C4-2B (cell line): ENCODE results near the gene ZNF91.
A peak's percentile ranks its signal among the peaks of the same experiment; 100 is the strongest.

Source experiments
- CTCF ChIP-seq: fragments of 450-650 bp; conservative IDR thresholded peaks from 2 replicates; pipeline ENCODE4 v1.5.1; 2017; ENCODE audit warnings: mild to moderate bottlenecking
- ZFX ChIP-seq: fragments of 450-650 bp; IDR thresholded peaks from 2 replicates; pipeline ENCODE4 v1.6.1; 2017

- TF ChIP-seq CTCF (peak; percentile 46), ZFX (no peak)
Observed at GRCh38 chr19:23403581-23404324, 8.5 kb upstream of the ZNF91 start.
